Dedifferentiated amniotic fluid mesenchymal stem cell (primary cell): ENCODE data around the gene NOLC1.

Experiments used
- DNase-seq: peaks from one replicate; pipeline ENCODE4 v3.0.0-alpha.2; 2016; ENCODE audit errors: extremely low spot score

The NOLC1 gene

GRCh38 chr10:102151774-102152544 is at the start of gene NOLC1:
Gene NOLC1 (plus strand): TSS chr10:102152389. CDS start chr10:102152411, 22 bp downstream.
- DNase-seq, result peak; percentile 93

- no peak for DNase-seq
Observed at GRCh38 chr10:102102421-102102820, 49.8 kb upstream of the NOLC1 start.

- no peak for DNase-seq
Observed at GRCh38 chr10:102106998-102107397, 45.2 kb upstream of the NOLC1 start.

GRCh38 chr10:102109166-102110116 is 42.7 kb upstream of the NOLC1 start:
- no peak for DNase-seq

DNA sequence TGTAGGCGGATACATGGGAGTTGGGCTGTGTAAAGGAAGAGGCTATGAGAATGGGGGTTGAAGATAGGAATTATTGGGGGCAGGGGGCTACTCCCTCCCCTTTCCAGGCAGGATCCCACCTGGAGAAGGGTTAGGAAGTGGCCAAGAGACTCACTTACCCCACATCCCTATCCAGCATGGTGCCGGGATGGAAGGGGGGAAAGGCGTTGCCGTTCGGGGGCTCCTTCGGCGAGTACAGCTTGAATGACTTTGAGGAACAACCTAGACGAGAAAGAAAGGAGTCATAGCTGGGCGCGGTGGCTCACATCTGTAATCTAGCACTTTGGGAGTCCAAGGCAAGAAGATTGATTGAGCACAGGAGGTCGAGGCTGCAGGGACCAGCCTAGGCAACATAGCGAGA is 40.9 kb upstream of the NOLC1 start:
- DNase-seq, result no peak

DNA sequence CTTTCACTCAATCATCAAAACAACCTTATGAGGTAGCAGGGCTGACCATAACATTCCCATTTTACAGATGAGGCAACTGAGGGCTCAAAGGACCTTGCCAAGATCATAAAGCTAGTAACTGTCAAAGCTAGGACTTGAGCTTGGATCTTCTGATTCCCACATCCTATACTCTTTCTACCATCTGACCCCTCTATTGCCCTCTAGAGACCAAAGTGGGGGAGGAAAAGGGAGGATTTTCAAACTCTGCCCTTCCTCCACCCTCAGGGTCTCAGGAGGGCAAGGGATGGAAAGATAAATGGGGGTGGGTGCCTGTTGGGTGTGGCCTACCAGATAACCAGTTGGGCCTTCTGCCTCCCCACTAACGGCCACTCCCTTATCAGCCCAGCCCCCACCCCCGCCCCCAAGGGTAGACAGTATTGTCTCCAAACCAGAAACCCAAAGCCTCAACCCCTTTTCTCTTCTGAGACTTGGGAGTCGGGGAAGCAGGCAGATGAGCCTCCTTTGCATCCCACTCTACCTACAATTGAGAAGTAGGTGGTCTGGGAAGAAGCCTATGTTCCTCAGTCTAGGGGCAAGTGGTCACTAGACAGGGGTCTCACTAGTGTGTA is 39.9 kb upstream of the NOLC1 start:
- no peak for DNase-seq

- no peak for DNase-seq
Observed at GRCh38 chr10:102113261-102113955, 38.8 kb upstream of the NOLC1 start.

GRCh38 chr10:102113956-102114857 is 38.0 kb upstream of the NOLC1 start:
- no peak for DNase-seq

DNA sequence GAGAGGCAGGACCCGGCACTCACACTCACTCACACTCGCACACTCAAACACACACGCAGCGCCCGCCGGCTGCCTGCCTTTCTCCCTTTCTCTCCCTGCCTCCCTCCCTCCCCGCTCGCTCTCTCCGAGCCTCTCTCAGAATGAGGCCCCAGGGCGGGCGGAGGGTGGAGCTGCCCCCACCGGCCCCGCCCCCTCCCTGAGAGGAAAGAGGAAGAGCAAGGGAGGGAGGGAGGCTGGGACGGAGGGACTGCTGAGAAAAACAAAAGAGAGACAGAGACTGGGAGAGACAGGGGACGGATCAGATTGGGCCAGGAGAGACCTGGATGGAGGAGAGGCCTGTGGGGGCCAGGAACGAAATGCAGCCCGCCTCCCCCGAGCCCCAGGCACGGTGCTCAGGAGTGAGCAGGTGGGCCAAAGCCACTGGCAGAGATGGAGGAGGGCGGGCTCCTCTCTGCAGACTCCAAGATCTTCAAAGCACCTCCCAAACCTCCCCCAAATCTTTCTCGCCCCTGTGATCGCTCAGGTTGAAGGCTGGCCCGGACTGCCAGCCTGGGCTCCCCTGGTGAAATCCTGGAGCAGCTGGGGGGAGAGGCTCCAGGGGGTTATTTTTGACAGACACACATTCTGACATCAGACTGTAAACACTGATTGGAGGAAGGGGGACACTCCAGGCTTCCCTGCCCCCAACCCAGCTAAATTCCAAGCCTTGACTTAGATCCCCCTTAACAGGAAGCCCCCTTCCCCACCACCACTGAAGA is 37.1 kb upstream of the NOLC1 start:
- peak; percentile 81 for DNase-seq

- DNase-seq, result no peak
Observed at GRCh38 chr10:102115775-102116174, 36.4 kb upstream of the NOLC1 start.

- DNase-seq, result no peak
Observed at GRCh38 chr10:102116656-102117055, 35.5 kb upstream of the NOLC1 start.

DNA sequence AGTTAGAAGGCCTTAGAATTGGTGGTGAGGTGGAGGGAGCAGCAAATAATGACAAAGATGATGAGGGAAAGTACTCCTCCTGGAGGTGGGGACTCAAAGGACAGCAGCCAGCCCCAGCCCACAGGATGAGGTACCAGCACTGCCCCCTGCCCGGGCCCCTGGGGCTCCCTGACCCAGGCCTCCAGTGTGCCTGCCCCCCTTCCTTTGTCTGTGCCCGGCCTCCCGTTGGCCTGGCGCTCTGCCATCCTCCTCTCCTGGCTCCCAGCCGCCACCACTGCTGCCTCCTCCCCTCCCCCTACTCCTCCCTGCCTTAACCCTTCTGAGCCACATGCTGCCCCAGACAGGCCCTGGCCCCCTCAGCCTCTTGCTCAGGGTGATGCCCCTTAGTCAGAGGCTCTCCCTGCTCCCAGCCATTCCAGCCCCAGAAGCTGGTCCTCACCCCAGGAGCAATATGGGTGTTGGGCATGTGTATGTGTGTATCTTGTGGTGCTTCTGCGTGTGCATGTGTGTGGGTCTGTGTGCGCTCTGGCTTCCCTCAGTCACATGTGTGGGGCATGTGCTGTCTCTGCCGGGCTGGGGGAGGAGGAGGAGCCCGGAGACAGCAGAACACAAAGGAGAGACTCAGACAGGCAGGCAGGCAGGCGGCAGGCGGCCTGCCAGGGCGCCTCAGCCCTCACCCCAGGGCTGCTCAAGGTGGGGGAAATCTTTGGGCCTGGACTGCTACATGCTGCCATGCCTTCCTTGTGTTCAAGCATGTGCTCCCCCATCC is 34.6 kb upstream of the NOLC1 start:
- peak; percentile 73 for DNase-seq

GRCh38 chr10:102118867-102119266 is 33.3 kb upstream of the NOLC1 start:
- DNase-seq, result no peak

DNA sequence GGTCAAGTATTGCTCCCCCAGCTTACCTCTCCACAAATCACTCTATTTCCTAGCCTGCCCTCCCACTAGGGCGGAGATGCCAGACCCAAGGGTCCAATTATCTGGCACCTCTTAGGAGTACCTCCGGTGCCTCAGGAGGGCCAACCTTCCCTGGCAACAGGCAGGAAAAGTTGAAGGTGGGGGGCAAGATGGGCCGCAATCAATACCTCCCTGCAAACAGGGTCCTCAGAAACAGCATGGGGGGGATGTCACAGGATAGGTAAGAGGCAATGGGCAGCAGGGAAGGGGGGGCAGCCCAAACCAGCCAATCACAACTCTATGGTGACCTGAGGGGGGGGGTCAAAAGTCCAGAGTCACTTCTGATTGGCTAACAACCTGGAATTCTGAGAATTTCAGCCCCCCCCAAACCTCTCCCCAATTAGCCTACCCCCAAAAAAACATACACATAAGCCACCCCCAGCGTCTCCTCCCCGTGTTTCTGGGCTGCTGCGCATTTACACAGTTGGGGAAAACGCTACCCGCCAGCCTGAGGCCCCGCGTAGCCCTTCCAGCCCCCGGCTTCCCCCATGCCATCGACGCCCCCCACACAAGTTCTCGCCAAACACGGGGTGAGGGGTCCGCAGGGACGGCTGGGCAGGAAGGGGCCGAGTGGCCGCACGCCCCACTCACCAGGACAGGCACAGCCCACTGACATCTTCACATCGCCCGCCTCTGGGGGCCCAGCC is 32.6 kb upstream of the NOLC1 start:
- DNase-seq, result peak; percentile 47

DNA sequence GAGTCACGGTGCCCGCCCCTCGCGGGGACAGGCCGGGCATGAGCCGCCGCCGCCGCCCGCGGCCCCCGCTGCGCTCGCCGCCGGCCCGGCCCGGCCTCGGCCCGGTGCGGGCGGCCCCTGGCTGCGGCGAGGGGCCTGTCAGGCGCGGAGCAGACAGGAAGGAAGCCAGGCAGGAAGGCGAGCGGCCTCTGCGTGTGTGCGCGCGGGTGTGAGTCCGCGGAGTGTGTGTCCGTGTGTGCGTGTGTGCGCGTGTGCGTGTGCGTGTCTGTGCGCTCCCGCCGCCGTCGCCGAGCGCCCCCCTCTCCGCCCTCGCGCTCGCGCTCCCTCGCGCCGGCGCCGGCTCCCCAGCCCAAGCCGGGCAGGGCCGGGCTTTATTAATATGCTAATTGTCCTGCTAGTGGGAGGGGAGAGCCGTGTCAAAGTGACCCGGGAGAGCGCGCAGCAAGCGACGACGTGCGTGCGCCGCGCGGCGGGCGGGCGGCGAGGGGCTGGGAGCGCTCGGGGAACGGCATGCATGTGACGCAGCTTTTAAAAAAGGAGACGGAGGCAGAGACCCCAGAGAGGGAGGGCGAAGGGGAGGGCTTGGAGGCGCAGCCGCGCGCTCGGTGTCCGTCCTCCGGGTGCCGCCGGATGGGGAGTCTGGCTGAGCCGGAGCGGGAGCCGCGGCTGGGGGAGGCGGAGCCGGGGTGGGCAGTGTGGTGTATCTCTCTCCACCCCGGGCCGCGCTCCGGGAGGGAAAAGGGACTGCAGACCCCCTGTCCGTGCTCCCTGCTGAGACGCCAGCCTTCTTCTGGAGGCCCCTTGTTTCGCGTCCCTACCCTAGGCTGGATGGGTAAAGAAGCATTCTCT is 31.8 kb upstream of the NOLC1 start, which contains the start of gene LDB1:
LDB1 (minus strand) TSS at position 227 of the 849 bp plus-strand sequence. CDS start 258 bp downstream, outside the sequence.
- peak; percentile 49 for DNase-seq

DNA sequence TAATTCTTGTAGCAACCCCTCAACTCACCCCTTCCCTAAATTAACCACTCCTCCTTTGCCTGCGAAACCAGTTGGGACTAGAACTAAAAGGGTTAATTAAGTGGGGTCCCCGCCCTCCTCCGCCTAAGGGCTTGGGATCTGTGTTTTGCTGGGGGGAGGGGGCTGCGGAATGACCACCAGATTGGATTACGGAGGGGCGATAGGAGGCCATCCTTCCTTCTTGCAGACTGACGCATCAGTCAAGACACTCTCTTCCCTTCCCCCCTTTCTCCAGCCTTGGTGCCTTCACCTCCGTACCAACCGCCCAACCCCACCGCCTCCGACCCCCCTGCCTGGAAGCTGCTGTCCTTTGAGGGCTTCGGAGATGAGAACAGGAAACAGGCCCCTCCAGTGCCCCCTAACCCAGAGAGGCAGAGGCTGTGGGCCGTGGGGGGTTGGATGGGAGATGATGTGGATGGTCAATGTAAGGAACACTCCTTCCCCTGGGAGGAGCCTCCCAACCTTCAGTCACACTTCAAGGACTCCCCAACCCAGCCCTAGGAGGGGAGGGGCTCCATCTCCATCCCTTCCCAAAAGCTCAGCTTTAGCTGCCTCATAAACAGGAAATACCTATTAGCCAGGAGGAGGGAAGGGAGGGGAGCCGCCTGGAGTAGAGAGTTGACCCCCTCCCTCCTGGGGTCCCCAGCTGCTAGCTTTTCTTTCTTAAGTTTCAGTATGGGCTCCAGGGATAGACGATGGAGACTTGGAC is 31.0 kb upstream of the NOLC1 start:
- peak; percentile 42 for DNase-seq
